Measurements from ENCODE around the gene ISG20.

DNA sequence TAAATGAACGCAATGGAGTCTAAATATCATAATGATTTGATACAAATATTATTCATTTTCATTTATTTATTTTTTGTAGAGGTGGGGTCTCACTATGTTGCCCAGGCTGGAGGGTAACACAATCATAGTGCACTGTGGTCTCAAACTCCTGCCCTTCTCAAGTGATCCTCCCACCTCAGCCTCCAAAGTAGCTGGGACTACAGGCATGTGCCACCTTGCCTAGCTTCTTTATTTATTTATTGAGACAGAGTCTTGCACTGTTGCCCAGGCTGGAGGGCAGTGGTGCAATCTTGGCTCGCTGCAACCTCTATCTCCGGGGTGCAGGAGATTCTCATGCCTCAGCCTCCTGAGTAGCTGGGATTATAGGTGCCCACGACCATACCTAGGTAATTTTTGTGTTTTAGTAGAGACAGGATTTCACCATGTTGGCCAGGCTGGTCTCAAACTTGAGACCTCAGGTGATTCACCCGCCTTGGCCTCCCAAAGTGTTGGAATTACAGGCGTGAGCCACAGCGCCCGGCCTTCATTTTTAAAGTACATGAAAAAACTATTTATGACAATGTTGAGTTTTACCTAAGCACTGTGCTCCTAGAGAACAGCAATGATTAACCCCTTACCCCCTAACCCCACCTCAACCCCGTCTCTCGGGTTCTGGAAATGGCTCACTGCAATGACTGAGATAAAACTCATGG, 21.6 kb upstream of the ISG20 start:
- TF ChIP-seq, protein P1, sequence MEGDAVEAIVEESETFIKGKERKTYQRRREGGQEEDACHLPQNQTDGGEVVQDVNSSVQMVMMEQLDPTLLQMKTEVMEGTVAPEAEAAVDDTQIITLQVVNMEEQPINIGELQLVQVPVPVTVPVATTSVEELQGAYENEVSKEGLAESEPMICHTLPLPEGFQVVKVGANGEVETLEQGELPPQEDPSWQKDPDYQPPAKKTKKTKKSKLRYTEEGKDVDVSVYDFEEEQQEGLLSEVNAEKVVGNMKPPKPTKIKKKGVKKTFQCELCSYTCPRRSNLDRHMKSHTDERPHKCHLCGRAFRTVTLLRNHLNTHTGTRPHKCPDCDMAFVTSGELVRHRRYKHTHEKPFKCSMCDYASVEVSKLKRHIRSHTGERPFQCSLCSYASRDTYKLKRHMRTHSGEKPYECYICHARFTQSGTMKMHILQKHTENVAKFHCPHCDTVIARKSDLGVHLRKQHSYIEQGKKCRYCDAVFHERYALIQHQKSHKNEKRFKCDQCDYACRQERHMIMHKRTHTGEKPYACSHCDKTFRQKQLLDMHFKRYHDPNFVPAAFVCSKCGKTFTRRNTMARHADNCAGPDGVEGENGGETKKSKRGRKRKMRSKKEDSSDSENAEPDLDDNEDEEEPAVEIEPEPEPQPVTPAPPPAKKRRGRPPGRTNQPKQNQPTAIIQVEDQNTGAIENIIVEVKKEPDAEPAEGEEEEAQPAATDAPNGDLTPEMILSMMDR (IDR thresholded peaks at IDR 0.05): no peak
- TF ChIP-seq SIN3A (IDR thresholded peaks at IDR 0.05; ENCODE audit: borderline replicate concordance, insufficient read depth, low read depth, low read length) (no peak), POLR2AphosphoS5 (IDR thresholded peaks at IDR 0.05; ENCODE audit: low read depth, low read length) (no peak), REST (IDR thresholded peaks at IDR 0.05; ENCODE audit: insufficient read depth in 1 of 2, low read depth in 2 of 2, low read length in 1 of 2) (no peak), TCF7L2 (IDR thresholded peaks at IDR 0.05; ENCODE audit: low read depth, low read length) (no peak)
